Thyroid gland (tissue), 4 donors: ENCODE data around the gene SLC24A3. TPM values are rescaled to one million over a fixed set of nuclear protein-coding genes. Genes with fewer than 3 reads are reported as not detected.

Source experiments
- DNase-seq, 2 donors: peaks; one replicate each; pipeline ENCODE4 v3.0.0-alpha.2; 2019
- H3K27ac ChIP-seq, 3 donors: fragments of 200-600 bp; sonication (generic); 1 replicate in 2 of 3; 2 replicates in 1 of 3; pipeline ENCODE4 v1.5.1; 2016 to 2019; ENCODE audit warnings: mild to moderate bottlenecking in 1 of 3, moderate library complexity in 1 of 3
- H3K27me3 ChIP-seq: fragments of 200-600 bp; sonication (generic); one replicate; pipeline ENCODE4 v1.5.1; 2019
- H3K36me3 ChIP-seq, 2 donors: fragments of 200-600 bp; sonication (generic); one replicate each; pipeline ENCODE4 v1.5.1; 2016 to 2019
- H3K4me1 ChIP-seq, 2 donors: fragments of 200-600 bp; sonication (generic); one replicate each; pipeline ENCODE4 v1.5.1; 2017 to 2019
- H3K4me3 ChIP-seq, 3 donors: fragments of 200-600 bp; sonication (generic); replicated peaks in 1 of 3; 1 replicate in 2 of 3; 2 replicates in 1 of 3; pipeline ENCODE4 v1.5.1; 2016; ENCODE audit warnings: mild to moderate bottlenecking in 1 of 3
- H3K9me3 ChIP-seq: fragments of 200-600 bp; sonication (generic); one replicate; pipeline ENCODE4 v1.5.1; 2017
- CTCF ChIP-seq, 6 experiments: fragments of 200-600 bp in 3 of 6; fragments of 450-650 bp in 3 of 6; sonication (generic) in 3 of 6; IDR thresholded peaks; one replicate each; pipeline ENCODE4 v1.5.1; 2016 to 2019; ENCODE audit warnings: antibody characterized with exemption in 6 of 6, mild to moderate bottlenecking in 2 of 6, inconsistent platforms in 1 of 6, moderate library complexity in 1 of 6
- POLR2A ChIP-seq, 2 donors: fragments of 450-650 bp; IDR thresholded peaks; one replicate each; pipeline ENCODE4 v1.6.1; 2017; ENCODE audit warnings: antibody characterized with exemption in 2 of 2, mild to moderate bottlenecking in 2 of 2, moderate library complexity in 1 of 2
- WGBS, 2 donors: methylation state at CpG; one replicate each; pipeline ENCODE4 v1.1.5; 2017; 5-methylcytosine and 5-hydroxymethylcytosine counted together
- intact Hi-C: fragments of 100-400 bp; cut with DNase I; formaldehyde crosslinking; loops from one replicate; pipeline ENCODE4 v1.15.1; 2023
- total RNA-seq, 4 donors: library from RNA; depleted of rRNA; stranded (reverse); fragments of >200 nt; gene quantifications; one replicate each; pipeline ENCODE4 v1.2.3, GENCODE V29; 2016

The SLC24A3 gene
- total RNA-seq, 4 donors from 2014 or later: 4.0 to 8.1 (median 6.3) TPM

GRCh38 chr20:19387251-19387650, 174.8 kb downstream of the SLC24A3 start:
- TF ChIP-seq CTCF (IDR thresholded peaks at IDR 0.05) (no peak), POLR2A (IDR thresholded peaks at IDR 0.05) (no peak)
- no peak overlapping the region for H3K27ac ChIP-seq
- H3K27me3 ChIP-seq: no peaks in the 10 kb centered on the region
- DNase-seq: no peak
- H3K36me3 ChIP-seq: no peaks in the 10 kb centered on the region
- no peak overlapping the region for H3K4me3 ChIP-seq
- intact Hi-C loops: no loop called here
- H3K9me3 ChIP-seq: no peaks in the 10 kb centered on the region
- peaks cover 0 to 6% of the 10 kb centered on the region in 2 donors for H3K4me1 ChIP-seq

DNA sequence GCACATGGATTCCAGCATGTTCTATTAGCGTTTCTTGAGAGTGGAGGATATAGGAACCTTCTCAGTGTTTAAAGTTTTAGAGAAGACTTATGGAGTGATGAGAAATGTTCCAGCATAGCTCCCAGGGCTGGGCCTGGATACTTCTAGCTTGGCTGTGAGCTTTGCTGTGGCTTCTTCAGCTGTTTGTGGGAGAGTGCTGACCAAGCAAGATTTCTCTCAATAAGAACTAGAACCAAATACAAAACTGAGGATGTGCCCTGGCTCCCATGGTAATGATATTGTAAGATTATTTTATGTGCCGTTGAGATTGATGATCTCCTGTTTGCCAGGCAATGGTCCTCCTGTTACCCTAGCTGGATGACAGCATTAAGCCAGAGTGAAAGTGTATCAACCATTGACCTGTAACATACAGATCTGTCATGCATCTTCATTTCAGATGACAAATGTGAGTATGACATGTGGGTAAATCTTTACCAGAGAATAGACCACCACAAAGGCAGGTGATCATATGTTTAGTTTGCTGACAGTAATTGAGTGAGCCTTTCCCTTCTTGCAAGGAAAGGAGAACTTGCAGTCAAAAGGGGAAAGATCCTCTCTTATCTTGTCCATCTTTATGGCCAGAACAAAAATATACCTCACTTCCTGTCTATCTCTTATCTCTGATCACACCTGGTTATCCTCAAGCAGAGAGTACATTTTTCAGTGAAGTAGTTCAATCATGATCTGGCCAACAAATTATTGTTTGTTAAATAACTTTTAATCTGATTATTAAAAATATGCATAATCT, 180.1 kb downstream of the SLC24A3 start:
- Histone ChIP-seq H3K4me3 (no peak overlapping the region), H3K27me3 (no peaks in the 10 kb centered on the region), H3K36me3 (no peaks in the 10 kb centered on the region), H3K27ac (no peak overlapping the region), H3K4me1 (peaks cover 0 to 6% of the 10 kb centered on the region in 2 donors), H3K9me3 (no peaks in the 10 kb centered on the region)
- TF ChIP-seq POLR2A (IDR thresholded peaks at IDR 0.05) (no peak), CTCF (IDR thresholded peaks at IDR 0.05) (no peak)
- 85 to 95% methylated on average over 2 of the region's 2 CpGs for WGBS, 2 donors
- no peak for DNase-seq
- intact Hi-C loops: no loop called here

GRCh38 chr20:19396460-19397081, 184.1 kb downstream of the SLC24A3 start:
- H3K4me1 ChIP-seq: peaks cover 0 to 2% of the 10 kb centered on the region in 2 donors
- H3K27ac ChIP-seq: no peak overlapping the region
- WGBS, 2 donors: 78 to 85% methylated on average over 3 of the region's 3 CpGs
- no peak for TF ChIP-seq POLR2A (IDR thresholded peaks at IDR 0.05)
- no peak for TF ChIP-seq CTCF (IDR thresholded peaks at IDR 0.05)
- no peaks in the 10 kb centered on the region for H3K36me3 ChIP-seq
- DNase-seq: no peak
- no peak overlapping the region for H3K4me3 ChIP-seq
- no peaks in the 10 kb centered on the region for H3K9me3 ChIP-seq
- intact Hi-C loops: no loop called here
- no peaks in the 10 kb centered on the region for H3K27me3 ChIP-seq

DNA sequence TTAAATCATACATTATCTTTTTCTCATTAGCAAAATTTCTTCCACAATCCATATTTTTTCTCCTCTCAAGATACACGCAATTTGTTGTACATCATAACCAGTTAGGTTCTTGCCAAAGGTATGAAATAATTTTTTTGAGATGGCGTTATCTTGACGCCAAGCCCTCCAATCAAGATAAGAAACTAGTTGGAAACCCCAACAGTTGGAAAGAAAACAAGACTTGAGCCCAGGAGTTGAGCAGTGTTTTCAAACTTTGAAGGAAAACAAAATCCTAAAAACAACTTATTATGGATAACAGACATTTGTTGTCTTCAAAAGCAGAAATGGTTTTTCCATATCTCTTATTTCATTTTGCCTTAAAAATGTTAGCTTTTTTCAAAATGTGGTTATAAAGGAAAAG, 184.8 kb downstream of the SLC24A3 start:
- no peak for TF ChIP-seq POLR2A (IDR thresholded peaks at IDR 0.05)
- TF ChIP-seq CTCF (IDR thresholded peaks at IDR 0.05): no peak
- intact Hi-C loops: no loop called here
- Histone ChIP-seq H3K27me3 (no peaks in the 10 kb centered on the region), H3K36me3 (no peaks in the 10 kb centered on the region), H3K27ac (no peak overlapping the region), H3K9me3 (no peaks in the 10 kb centered on the region), H3K4me3 (no peak overlapping the region), H3K4me1 (no peaks in the 10 kb centered on the region)
- 85 to 91% methylated on average over 3 of the region's 3 CpGs for WGBS, 2 donors
- no peak for DNase-seq

DNA sequence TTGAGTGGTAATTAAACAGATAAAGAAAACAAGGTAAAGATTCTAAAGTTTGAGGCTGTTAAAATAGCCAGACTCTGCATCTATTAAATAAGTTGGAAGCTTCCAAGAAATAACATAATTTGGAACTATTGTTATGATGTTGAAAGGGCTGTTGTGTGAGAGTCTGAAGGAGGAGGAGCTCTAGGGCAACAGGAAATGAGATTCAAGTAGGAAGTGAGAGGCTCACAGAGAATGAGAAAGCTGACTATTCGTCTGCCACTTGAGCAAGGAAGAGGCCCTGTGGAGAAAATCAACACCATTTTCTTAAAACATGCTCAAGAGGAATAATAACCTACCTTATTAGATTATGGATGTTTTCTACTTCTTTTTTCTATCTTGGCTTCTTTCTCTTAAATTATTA, 185.2 kb downstream of the SLC24A3 start:
- intact Hi-C loops: no loop called here
- Histone ChIP-seq H3K4me1 (no peaks in the 10 kb centered on the region), H3K27me3 (no peaks in the 10 kb centered on the region), H3K27ac (no peak overlapping the region), H3K4me3 (no peak overlapping the region), H3K9me3 (no peaks in the 10 kb centered on the region), H3K36me3 (no peaks in the 10 kb centered on the region)
- 45 to 50% methylated on average over 1 of the region's 1 CpG for WGBS, 2 donors
- DNase-seq: no peak
- TF ChIP-seq POLR2A (IDR thresholded peaks at IDR 0.05) (no peak), CTCF (IDR thresholded peaks at IDR 0.05) (no peak)
